ENCODE data around the gene SNRPA1.

SNRPA1 gene

GRCh38 chr15:101242160-101242998, 52.7 kb downstream of the SNRPA1 start:
- DNase-seq (ENCODE audit: low read depth), result peak; percentile 33

GRCh38 chr15:101240358-101240757, 54.7 kb downstream of the SNRPA1 start:
- no peak for DNase-seq (ENCODE audit: low read depth)

GRCh38 chr15:101239724-101240136, 55.3 kb downstream of the SNRPA1 start:
- no peak for DNase-seq (ENCODE audit: low read depth)

- DNase-seq (ENCODE audit: low read depth), result no peak
Measured at GRCh38 chr15:101237251-101237650, 57.8 kb downstream of the SNRPA1 start.

- DNase-seq (ENCODE audit: low read depth), result no peak
Measured at GRCh38 chr15:101233651-101234280, 61.3 kb downstream of the SNRPA1 start.

GRCh38 chr15:101232677-101233076, 62.4 kb downstream of the SNRPA1 start:
- no peak for DNase-seq (ENCODE audit: low read depth)

Measured in stimulated activated CD8-positive, alpha-beta memory T cell treated with anti-CD3 and anti-CD28 coated beads, Interleukin-4, amount 100 ng/mL, for 24 hours (primary cell).